Activated naive CD4-positive, alpha-beta T cell treated with anti-CD3 and anti-CD28 coated beads, Interleukin-2, amount 50 U/mL, for 24 hours (primary cell): Measurements from ENCODE around the gene PRAMEF12.
"Not testable (repeated sequence)": the region's sequence is repeated elsewhere in the genome, so short reads cannot be mapped to it uniquely, and the experiment has no call there.

Experiments used
- H3K27ac Mint-ChIP-seq: one replicate; pipeline ENCODE4 v1.8.0; 2021; ENCODE audit warnings: mild to moderate bottlenecking, mixed read lengths
- H3K27me3 Mint-ChIP-seq: one replicate; pipeline ENCODE4 v1.8.0; 2021; ENCODE audit warnings: mixed read lengths
- H3K36me3 Mint-ChIP-seq: one replicate; pipeline ENCODE4 v1.8.0; 2021; ENCODE audit warnings: mixed read lengths
- H3K4me1 Mint-ChIP-seq: one replicate; pipeline ENCODE4 v1.8.0; 2021; ENCODE audit warnings: mixed read lengths
- H3K4me3 Mint-ChIP-seq: one replicate; pipeline ENCODE4 v1.8.0; 2021; ENCODE audit warnings: mild to moderate bottlenecking, mixed read lengths
- H3K9me3 Mint-ChIP-seq: one replicate; pipeline ENCODE4 v1.8.0; 2021; ENCODE audit warnings: mixed read lengths

PRAMEF12 gene

DNA sequence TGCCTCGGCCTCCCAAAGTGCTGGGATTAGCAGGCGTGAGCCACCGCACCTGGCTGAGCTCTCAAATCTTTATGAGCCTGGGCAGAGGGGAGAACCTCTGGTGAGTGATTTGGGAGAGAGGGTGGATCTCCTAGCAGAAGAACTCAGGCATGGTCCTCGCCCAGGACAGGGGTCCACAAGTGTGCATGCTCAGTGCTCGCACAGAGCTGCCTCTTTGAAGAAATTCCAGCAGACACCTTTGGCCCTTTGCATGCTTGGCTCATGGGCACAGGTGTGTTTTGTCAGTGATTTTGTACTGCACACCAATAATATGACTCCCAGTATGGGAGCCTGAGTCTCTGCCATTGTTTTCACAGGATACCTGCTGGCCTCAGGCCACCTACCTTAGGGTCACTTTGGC is 11.8 kb upstream of the PRAMEF12 start:
- Mint-ChIP-seq H3K27ac (no peak overlapping the region), H3K4me3 (no peak overlapping the region), H3K9me3 (no peaks in the 10 kb centered on the region), H3K36me3 (no peaks in the 10 kb centered on the region), H3K27me3 (peaks cover 16% of the 10 kb centered on the region), H3K4me1 (no peaks in the 10 kb centered on the region)

DNA sequence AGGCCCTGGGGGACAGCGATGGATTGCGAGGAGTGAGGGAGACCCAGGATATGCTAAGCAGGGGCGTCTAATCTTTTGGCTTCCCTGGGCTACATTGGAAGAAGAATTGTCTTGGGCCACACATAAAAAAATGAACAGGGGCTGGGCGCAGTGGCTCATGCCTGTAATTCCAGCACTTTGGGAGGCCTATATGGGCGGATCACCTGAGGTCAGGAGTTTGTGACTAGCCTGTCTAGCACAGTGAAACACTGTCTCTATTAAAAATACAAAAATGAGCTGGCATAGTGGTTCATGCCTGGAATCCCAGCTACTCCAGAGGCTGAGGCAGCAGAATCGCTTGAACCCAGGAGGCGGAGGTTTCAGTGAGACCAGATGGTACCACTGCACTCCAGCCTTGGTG is 10.8 kb upstream of the PRAMEF12 start:
- H3K27me3 Mint-ChIP-seq: peaks cover 17% of the 10 kb centered on the region

DNA sequence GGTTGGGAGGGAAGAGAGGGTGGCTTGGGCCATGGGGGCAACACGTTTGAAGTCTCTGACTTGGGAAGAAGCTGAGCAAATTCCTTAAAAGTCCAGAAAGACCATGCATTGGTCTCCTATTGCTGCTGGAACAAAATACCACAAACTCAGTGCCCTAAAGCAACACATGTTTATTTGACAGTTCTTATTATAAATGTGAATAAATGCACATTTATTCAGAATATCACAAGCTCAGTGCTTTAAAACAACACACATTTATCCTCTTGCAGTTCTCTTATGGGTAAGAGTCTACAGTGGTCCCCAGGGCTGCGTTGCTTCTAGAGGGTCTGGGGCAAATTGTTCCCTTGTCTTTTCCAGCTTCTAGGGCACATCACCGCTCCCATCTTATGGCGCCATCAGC is 10.1 kb upstream of the PRAMEF12 start:
- Mint-ChIP-seq H3K27ac (no peak overlapping the region), H3K9me3 (no peaks in the 10 kb centered on the region), H3K4me3 (no peak overlapping the region), H3K36me3 (no peaks in the 10 kb centered on the region), H3K4me1 (no peaks in the 10 kb centered on the region), H3K27me3 (peaks cover 13% of the 10 kb centered on the region)

More for the DNA sequence above, 10.8 kb upstream of the PRAMEF12 start:
- H3K4me3 Mint-ChIP-seq: no peak overlapping the region
- H3K36me3 Mint-ChIP-seq: no peaks in the 10 kb centered on the region
- H3K4me1 Mint-ChIP-seq: no peaks in the 10 kb centered on the region
- no peak overlapping the region for H3K27ac Mint-ChIP-seq
- H3K9me3 Mint-ChIP-seq: no peaks in the 10 kb centered on the region

DNA sequence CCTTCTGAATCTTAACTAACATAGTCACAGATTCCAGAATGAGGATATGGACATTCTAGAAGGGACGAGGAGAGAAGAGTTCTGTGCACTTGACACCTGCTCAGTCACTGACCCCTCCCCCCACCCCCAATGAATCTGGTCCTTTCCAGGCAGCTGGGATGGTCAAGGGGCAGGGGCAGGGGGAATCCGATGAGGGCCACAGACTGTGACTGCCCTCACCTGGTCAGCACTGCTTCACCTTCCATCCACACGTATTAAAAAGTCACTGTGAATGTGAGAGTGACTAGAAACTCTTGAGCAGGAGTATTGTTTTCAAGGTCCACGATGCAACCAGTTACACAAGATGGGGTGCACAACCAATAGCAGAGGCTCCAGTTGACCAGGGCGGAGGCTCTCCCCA is 9.5 kb upstream of the PRAMEF12 start:
- Mint-ChIP-seq H3K27ac (no peak overlapping the region), H3K4me1 (no peaks in the 10 kb centered on the region), H3K4me3 (no peak overlapping the region), H3K9me3 (no peaks in the 10 kb centered on the region), H3K27me3 (peaks cover 12% of the 10 kb centered on the region), H3K36me3 (no peaks in the 10 kb centered on the region)

DNA sequence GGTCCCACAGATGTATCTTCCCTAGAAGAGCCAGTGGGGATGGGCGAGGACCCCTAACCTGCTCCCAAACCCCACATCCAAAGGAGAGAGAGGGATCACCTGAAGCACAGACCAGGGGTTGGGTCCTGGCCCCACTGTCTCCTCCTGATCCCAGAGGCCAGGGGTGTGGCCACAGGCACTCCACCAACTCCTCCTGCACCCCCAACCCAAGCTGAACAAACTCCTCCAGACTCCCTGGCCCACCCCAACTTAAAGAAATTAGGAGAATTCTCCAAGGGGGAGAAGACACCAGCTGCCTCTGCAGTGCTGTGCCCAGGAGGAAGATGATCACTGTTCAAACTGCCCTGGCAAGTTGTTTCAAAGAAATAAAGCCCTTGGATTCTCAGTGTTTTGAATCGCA is 4.5 kb upstream of the PRAMEF12 start:
- H3K9me3 Mint-ChIP-seq: no peaks in the 10 kb centered on the region
- H3K4me1 Mint-ChIP-seq: no peaks in the 10 kb centered on the region
- no peaks in the 10 kb centered on the region for H3K36me3 Mint-ChIP-seq
- H3K4me3 Mint-ChIP-seq: no peak overlapping the region
- H3K27me3 Mint-ChIP-seq: peaks cover 19% of the 10 kb centered on the region
- no peak overlapping the region for H3K27ac Mint-ChIP-seq

DNA sequence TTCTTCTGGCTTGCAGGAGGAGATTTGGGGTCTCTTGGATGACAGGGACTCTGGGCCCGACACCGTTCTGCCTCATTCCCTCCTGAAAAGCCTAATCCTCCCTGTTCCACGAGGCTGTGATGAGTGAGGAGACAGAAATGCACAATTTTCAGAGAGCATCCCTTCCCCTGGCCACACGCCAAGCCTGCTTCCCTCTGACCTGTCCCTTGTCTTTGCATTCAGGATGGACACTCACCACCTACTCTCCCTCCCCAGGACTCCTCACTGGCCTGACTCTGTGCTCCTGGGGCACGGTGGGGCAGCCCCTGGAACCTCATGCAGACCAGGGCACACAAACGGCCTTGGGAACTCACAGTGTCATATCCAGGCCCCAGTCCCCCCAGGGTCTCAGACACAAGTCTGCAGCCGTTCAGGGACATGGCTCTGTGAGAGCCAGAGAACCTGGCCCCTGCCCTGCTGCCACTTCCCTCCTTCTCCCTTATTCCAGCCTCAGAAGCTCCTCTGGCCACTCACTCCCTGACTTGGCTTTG is 3.5 kb upstream of the PRAMEF12 start:
- H3K4me3 Mint-ChIP-seq: no peak overlapping the region
- peaks cover 19% of the 10 kb centered on the region for H3K27me3 Mint-ChIP-seq
- no peaks in the 10 kb centered on the region for H3K9me3 Mint-ChIP-seq
- no peaks in the 10 kb centered on the region for H3K4me1 Mint-ChIP-seq
- H3K27ac Mint-ChIP-seq: no peak overlapping the region
- no peaks in the 10 kb centered on the region for H3K36me3 Mint-ChIP-seq

DNA sequence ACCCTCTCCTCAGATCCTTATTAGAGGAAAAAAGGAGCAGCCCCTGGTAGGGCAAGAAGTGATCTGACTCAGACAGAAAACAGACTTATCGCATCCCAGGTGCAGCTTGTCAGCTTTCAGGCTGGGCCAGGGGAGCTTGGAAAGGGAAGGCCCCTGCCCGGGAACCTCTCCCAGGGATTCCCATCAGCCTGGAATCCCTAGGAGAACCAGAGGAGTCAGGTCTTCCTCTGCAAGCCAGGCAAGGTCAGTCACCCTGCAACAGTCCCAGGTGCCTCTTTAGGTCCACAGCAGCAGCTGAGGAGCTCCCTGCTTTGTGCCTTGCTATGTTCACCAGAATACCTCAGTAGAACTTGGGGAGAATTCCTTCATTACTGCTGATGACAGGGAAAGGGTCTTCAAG is 2.9 kb upstream of the PRAMEF12 start:
- Mint-ChIP-seq H3K36me3 (no peaks in the 10 kb centered on the region), H3K27me3 (peaks cover 19% of the 10 kb centered on the region), H3K4me3 (no peak overlapping the region), H3K9me3 (no peaks in the 10 kb centered on the region), H3K27ac (no peak overlapping the region), H3K4me1 (no peaks in the 10 kb centered on the region)

DNA sequence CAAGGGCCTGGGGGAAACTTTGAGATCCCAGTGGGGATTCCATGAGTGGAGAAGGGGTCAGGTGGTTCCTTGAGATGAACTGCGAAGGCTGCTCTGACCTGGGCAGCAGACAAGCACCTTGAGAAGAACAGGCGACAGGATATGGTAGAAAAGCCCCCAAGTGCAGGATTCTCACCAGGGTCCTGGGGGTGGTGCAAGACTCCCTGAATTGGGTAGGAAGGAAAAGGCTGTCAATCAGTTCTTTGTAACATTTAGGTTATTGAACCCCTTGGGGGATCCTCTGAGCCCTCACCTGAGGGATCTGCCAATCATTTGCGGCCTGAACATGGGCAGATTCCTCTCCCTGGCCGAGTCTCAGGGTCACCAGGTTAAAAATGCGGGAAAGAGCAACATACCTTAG is 2.4 kb upstream of the PRAMEF12 start:
- H3K27ac Mint-ChIP-seq: no peak overlapping the region
- H3K36me3 Mint-ChIP-seq: no peaks in the 10 kb centered on the region
- peaks cover 19% of the 10 kb centered on the region for H3K27me3 Mint-ChIP-seq
- H3K9me3 Mint-ChIP-seq: no peaks in the 10 kb centered on the region
- no peaks in the 10 kb centered on the region for H3K4me1 Mint-ChIP-seq
- H3K4me3 Mint-ChIP-seq: no peak overlapping the region

DNA sequence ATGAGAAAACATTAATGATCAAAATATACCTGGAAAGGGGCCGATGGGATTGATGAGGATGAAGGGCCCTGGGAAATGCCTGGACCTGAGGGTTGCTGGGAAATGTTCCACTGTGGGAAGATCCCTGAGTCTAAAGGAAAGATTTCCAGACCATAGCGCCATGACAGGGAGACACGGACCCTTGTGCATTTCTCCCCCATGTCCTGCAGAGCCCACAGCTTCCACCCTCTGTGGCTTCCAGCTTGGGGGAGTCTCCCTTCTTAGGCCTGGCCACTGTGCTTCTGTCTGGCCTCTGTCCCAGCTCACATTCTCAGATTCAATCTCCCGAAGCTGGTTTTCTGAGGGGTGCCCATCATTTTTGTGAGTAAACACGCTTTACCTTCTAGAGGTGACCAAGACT is 1.0 kb upstream of the PRAMEF12 start:
- H3K9me3 Mint-ChIP-seq: no peaks in the 10 kb centered on the region

DNA sequence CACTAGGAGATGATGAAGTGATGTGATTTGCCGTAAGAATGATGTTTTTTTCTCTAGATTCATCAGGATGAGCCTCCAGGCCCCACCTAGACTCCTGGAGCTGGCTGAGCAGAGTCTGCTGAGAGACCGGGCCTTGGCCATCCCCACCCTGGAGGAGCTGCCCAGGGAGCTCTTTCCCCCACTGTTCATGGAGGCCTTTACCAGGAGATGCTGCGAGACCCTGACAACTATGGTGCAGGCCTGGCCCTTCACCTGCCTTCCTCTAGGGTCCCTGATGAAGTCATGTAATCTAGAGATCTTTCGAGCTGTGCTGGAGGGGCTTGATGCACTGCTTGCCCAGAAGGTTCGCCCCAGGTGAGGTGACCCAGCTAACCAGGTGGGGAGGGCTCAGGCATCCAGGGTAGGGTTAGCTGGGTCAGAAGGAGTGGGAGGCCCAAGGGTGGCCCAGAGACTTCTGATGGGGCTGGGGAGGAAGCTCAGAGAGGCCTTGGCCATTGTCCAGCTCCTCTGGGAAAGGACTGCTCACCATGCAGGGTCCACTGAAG is 1.3 kb downstream of the PRAMEF12 start:
- Mint-ChIP-seq H3K36me3 (no peaks in the 10 kb centered on the region), H3K27me3 (peaks cover 12% of the 10 kb centered on the region), H3K4me1 (no peaks in the 10 kb centered on the region), H3K4me3 (no peak overlapping the region), H3K9me3 (no peaks in the 10 kb centered on the region), H3K27ac (no peak overlapping the region)

More for the DNA sequence above, 1.0 kb upstream of the PRAMEF12 start:
- Mint-ChIP-seq H3K36me3 (no peaks in the 10 kb centered on the region), H3K4me3 (no peak overlapping the region), H3K27ac (no peak overlapping the region), H3K4me1 (no peaks in the 10 kb centered on the region), H3K27me3 (peaks cover 18% of the 10 kb centered on the region)

DNA sequence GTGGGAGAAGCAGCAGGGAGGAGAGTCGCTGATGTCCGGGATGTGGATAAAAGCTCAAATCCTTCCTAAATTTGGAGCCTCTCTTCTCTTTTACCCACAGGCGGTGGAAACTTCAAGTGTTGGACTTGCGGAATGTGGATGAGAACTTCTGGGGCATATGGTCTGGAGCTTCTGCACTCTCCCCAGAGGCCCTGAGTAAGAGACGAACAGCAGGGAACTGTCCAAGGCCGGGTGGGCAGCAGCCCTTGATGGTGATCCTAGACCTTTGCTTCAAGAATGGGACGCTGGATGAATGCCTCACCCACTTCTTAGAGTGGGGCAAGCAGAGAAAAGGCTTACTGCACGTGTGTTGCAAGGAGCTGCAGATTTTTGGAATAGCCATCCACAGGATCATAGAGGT is 1.9 kb downstream of the PRAMEF12 start:
- Mint-ChIP-seq H3K27ac (no peak overlapping the region), H3K9me3 (no peaks in the 10 kb centered on the region), H3K36me3 (no peaks in the 10 kb centered on the region), H3K4me3 (no peak overlapping the region), H3K27me3 (peaks cover 8% of the 10 kb centered on the region), H3K4me1 (no peaks in the 10 kb centered on the region)

DNA sequence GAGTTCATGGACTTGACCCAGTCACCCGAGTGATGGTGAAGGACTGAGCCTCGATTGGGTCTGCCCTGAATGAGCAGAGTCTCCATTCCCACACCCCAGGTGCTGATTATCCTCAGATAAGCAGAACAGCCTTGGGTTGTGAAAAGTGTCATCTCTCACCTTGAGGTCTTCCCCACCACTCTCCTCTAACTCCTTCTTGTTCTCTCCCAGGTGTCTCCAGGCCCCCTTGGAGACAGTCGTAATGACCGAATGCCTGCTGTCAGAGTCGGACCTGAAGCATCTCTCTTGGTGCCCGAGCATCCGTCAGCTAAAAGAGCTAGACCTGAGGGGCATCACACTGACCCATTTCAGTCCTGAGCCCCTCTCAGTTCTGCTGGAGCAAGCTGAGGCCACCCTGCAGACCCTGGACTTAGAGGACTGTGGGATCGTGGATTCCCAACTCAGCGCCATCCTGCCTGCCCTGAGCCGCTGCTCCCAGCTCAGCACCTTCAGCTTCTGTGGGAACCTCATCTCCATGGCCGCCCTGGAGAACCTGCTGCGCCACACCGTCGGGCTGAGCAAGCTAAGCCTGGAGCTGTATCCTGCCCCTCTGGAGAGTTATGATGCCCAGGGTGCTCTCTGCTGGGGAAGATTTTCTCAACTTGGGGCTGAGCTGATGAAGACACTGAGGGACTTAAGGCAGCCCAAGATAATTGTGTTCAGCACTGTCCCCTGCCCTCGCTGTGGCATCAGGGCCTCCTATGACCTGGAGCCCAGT is 3.4 kb downstream of the PRAMEF12 start:
- Mint-ChIP-seq H3K27me3 (peaks cover 5% of the 10 kb centered on the region), H3K36me3 (no peaks in the 10 kb centered on the region), H3K9me3 (no peaks in the 10 kb centered on the region), H3K4me3 (no peak overlapping the region), H3K27ac (no peak overlapping the region), H3K4me1 (no peaks in the 10 kb centered on the region)

DNA sequence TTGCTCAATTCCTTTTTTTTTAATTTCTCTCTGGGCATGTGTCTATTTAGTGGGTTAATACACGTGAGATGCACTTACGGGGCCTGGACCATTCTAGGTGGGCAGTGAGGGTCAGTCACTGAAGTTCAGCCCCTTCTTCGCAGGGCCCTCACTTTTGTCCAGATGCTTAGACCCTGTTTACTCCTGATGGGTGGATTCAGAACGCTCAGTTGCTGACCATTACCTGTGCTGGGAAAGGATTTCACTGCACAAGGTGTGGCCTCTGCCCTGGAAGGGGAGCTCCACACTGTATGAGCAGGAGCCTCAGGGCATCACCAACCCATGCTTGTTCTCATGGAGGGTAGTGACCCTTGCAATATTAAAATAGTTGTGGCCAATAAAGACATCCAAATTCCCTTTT is 4.5 kb downstream of the PRAMEF12 start:
- Mint-ChIP-seq H3K27me3 (peaks cover 2% of the 10 kb centered on the region), H3K4me3 (no peak overlapping the region), H3K36me3 (no peaks in the 10 kb centered on the region), H3K9me3 (no peaks in the 10 kb centered on the region), H3K27ac (no peak overlapping the region), H3K4me1 (no peaks in the 10 kb centered on the region)

DNA sequence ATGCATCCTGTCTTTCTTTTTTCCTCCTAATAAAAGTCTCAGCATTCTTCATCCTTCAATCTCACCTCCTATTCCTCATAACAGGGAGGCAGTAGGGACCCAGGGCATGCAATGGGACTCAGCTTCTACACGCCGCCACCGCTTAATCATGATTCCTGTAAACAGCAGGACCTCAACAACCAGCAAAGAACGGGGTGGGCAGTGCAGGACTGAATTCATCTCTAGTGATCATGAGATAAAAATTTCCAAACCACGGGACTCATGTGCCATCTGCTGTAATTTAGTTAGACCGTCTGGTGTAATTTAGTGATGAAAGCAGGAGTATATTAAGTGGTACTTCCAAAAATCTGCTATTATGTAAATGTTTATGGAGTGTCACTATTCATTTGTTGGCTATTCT is 5.4 kb downstream of the PRAMEF12 start:
- no peak overlapping the region for H3K27ac Mint-ChIP-seq
- H3K27me3 Mint-ChIP-seq: no peaks in the 10 kb centered on the region
- no peaks in the 10 kb centered on the region for H3K9me3 Mint-ChIP-seq

DNA sequence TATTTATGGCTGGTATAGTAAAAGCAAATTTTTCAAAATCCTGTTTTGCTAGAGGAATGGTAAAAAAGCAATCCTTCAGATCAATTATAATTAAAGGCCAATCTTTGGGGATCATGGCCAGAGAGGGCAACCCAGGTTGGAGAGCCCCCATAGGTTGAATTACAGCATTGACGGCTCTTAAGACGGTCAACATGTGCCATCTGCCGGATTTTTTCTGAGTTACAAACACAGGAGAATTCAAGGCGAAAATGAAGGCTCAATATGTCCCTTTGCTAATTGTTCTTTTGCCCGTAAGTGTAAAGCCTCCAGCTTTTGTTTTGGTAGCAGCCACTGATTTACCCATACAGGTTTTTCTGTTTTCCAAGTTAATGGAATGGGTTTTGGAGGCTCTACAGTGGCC is 8.0 kb downstream of the PRAMEF12 start:
- H3K27me3 Mint-ChIP-seq, H3K27ac Mint-ChIP-seq, H3K36me3 Mint-ChIP-seq, H3K4me1 Mint-ChIP-seq, H3K9me3 Mint-ChIP-seq, H3K4me3 Mint-ChIP-seq: not testable (repeated sequence)

More for the DNA sequence above, 5.4 kb downstream of the PRAMEF12 start:
- H3K4me1 Mint-ChIP-seq: no peaks in the 10 kb centered on the region
- H3K36me3 Mint-ChIP-seq: peaks cover 1% of the 10 kb centered on the region
- no peak overlapping the region for H3K4me3 Mint-ChIP-seq

DNA sequence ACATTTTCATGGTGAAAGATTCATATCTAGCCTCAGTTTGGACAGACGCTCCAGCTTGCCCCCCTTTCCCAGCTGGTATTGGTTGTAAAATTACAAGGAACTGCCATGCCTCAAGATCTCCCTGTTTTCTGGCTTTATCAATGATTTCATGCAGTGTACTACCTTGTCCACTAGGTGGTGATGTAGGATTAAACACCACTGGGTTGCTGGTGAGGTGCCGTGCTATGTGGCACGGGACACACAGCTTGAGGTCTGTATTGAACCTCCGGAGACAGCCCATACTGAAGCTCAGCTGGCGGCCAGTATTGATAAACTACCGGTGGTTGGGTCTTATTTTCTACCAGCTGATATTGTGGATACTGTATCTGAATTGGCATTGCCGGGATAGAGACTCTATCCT is 10.2 kb downstream of the PRAMEF12 start:
- H3K27me3 Mint-ChIP-seq, H3K4me3 Mint-ChIP-seq, H3K9me3 Mint-ChIP-seq, H3K27ac Mint-ChIP-seq, H3K4me1 Mint-ChIP-seq, H3K36me3 Mint-ChIP-seq: not testable (repeated sequence)

DNA sequence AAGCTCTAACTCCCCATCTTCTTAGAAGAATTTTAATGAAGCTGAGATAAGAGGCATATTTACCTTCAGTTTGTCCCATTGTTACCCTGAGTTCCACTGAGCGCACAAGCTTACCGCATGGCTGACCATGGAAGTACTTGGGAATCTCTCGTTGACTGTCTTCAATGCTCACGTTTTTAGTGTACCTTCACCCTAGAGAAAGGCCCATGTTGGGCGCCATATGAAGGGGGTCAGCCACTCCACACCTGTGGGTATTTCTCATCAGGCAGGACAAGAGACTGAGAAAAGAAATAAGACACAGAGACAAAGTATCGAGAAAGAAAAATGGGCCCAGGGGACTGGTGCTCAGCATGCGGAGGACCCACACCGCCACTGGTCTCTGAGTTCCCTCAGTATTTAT is 11.2 kb downstream of the PRAMEF12 start:
- H3K4me1 Mint-ChIP-seq, H3K9me3 Mint-ChIP-seq, H3K27me3 Mint-ChIP-seq, H3K27ac Mint-ChIP-seq, H3K36me3 Mint-ChIP-seq, H3K4me3 Mint-ChIP-seq: not testable (repeated sequence)
